Measurements from ENCODE around the gene RRM1.
"Not testable (repeated sequence)": the region's sequence is repeated elsewhere in the genome, so short reads cannot be mapped to it uniquely, and the experiment has no call there.

GRCh38 chr11:4175620-4176350 is 81.2 kb downstream of the RRM1 start:
- TF ChIP-seq POLR2AphosphoS5 (IDR thresholded peaks at IDR 0.05; ENCODE audit: borderline replicate concordance, low read depth, low read length); EZH2 (IDR thresholded peaks at IDR 0.05): not testable (repeated sequence)

Measured in SK-N-MC (cell line).